Measurements from ENCODE around the gene HS2ST1.

DNA sequence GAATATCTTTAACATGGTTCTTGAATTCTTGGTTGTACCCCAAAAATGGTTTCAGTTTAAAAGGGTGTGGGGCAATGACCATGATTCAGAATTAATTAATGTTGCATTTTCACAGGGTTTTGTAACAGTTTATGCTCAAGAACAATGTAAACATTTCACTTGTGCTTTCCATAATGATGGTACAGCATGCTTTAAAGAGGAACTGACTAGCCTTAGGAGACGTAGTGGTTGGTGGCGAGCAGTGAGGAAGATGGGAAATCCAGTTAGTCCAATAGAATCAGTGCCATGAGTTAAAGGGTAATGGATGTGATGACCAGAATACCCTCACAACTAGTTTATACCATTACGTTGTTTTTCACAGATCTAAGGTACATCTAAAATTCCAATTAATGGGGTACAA, 138.0 kb downstream of the HS2ST1 start:
- TF ChIP-seq, protein P1, sequence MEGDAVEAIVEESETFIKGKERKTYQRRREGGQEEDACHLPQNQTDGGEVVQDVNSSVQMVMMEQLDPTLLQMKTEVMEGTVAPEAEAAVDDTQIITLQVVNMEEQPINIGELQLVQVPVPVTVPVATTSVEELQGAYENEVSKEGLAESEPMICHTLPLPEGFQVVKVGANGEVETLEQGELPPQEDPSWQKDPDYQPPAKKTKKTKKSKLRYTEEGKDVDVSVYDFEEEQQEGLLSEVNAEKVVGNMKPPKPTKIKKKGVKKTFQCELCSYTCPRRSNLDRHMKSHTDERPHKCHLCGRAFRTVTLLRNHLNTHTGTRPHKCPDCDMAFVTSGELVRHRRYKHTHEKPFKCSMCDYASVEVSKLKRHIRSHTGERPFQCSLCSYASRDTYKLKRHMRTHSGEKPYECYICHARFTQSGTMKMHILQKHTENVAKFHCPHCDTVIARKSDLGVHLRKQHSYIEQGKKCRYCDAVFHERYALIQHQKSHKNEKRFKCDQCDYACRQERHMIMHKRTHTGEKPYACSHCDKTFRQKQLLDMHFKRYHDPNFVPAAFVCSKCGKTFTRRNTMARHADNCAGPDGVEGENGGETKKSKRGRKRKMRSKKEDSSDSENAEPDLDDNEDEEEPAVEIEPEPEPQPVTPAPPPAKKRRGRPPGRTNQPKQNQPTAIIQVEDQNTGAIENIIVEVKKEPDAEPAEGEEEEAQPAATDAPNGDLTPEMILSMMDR (IDR thresholded peaks at IDR 0.05): no peak
- no peak for TF ChIP-seq POLR2A (IDR thresholded peaks at IDR 0.05)
